Neural crest cell (in vitro differentiated cells): ENCODE results near the gene CNTNAP2. TPM values are rescaled to one million over a fixed set of nuclear protein-coding genes. Genes with fewer than 3 reads are reported as not detected.

ENCODE experiments used
- DNase-seq: peaks from one replicate; pipeline ENCODE4 v3.0.0; 2021; ENCODE audit warnings: low read depth, mixed read lengths, low spot score
- H3K27ac Mint-ChIP-seq: one replicate; pipeline ENCODE4 v1.8.0; 2021; ENCODE audit warnings: mild to moderate bottlenecking, mixed read lengths; ENCODE audit not compliant: unreplicated experiment
- H3K27me3 Mint-ChIP-seq: 2 replicates; pipeline ENCODE4 v1.8.0; 2021; ENCODE audit warnings: low read depth, mild to moderate bottlenecking, mixed read lengths
- H3K36me3 Mint-ChIP-seq: 2 replicates; pipeline ENCODE4 v1.8.0; 2021; ENCODE audit warnings: low read depth, mild to moderate bottlenecking, mixed read lengths
- H3K4me1 Mint-ChIP-seq: 2 replicates; pipeline ENCODE4 v1.8.0; 2021; ENCODE audit warnings: mixed read lengths
- H3K4me3 Mint-ChIP-seq: one replicate; pipeline ENCODE4 v1.8.0; 2021; ENCODE audit warnings: mild to moderate bottlenecking, mixed read lengths
- H3K9me3 Mint-ChIP-seq: 2 replicates; pipeline ENCODE4 v1.8.0; 2021; ENCODE audit warnings: mixed read lengths
- total RNA-seq: library from RNA; stranded (reverse); gene quantifications from 2 replicates; pipeline ENCODE4 v1.2.1, GENCODE V29; 2021
- TF ChIP-seq, protein P1 (sequence below): fragments of 200-600 bp; sonication (generic); conservative IDR thresholded peaks from 2 replicates; pipeline ENCODE4 v1.5.0; 2021; ENCODE audit warnings: antibody characterized with exemption, mild to moderate bottlenecking

CNTNAP2 gene
- total RNA-seq, 1 donor from 2014 or later = 12.9 TPM

DNA sequence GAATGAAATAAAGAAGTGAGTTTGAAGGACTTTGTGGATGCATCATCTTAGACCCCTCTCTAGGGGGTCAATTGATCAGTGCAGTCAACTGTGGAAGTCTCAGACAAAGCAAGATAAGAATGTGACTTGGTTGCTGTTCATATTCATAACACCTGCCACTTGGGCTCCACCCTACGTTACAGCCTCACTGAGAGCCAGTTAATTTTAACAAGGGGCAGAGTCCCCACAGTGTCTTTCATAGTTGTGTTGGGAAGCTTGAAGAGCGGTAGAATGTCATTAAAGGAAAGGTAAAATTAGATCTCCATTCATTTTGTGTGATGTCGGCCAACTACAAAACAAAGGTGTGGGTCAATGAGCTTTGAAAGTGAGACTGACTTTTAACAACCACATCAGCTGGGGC lies 2031.9 kb downstream of the CNTNAP2 start:
- H3K27me3 Mint-ChIP-seq = no peaks in the 10 kb centered on the region
- H3K4me1 Mint-ChIP-seq = peaks cover 14% of the 10 kb centered on the region
- peaks cover 2% of the 10 kb centered on the region for H3K36me3 Mint-ChIP-seq
- no peak overlapping the region for H3K27ac Mint-ChIP-seq
- TF ChIP-seq, protein P1, sequence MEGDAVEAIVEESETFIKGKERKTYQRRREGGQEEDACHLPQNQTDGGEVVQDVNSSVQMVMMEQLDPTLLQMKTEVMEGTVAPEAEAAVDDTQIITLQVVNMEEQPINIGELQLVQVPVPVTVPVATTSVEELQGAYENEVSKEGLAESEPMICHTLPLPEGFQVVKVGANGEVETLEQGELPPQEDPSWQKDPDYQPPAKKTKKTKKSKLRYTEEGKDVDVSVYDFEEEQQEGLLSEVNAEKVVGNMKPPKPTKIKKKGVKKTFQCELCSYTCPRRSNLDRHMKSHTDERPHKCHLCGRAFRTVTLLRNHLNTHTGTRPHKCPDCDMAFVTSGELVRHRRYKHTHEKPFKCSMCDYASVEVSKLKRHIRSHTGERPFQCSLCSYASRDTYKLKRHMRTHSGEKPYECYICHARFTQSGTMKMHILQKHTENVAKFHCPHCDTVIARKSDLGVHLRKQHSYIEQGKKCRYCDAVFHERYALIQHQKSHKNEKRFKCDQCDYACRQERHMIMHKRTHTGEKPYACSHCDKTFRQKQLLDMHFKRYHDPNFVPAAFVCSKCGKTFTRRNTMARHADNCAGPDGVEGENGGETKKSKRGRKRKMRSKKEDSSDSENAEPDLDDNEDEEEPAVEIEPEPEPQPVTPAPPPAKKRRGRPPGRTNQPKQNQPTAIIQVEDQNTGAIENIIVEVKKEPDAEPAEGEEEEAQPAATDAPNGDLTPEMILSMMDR = no peak
- no peak for DNase-seq
- H3K4me3 Mint-ChIP-seq = no peak overlapping the region
- peaks cover 7% of the 10 kb centered on the region for H3K9me3 Mint-ChIP-seq

DNA sequence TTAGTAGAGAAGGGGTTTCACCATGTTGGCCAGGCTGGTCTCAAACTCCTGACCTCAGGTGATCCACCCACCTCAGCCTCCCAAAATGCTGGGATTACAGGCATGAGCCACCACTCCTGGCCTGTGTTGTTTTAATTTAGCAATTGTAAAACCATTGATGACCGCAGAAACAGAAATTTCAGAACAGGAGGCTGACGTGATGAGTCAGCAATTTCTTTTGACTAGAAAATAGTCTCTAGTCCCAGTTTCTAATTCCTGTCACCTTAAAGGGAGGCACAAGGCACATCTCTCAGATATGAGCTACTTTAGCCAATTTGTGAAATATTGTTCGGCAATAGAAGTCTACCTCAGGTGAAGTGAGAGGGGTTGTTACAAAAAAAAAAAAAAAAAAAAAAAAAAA lies 2033.1 kb downstream of the CNTNAP2 start:
- Mint-ChIP-seq H3K27ac (no peak overlapping the region), H3K27me3 (no peaks in the 10 kb centered on the region), H3K4me1 (peaks cover 9% of the 10 kb centered on the region), H3K9me3 (peaks cover 3% of the 10 kb centered on the region), H3K4me3 (no peak overlapping the region), H3K36me3 (peaks cover 2% of the 10 kb centered on the region)
- TF ChIP-seq, protein P1 = no peak
- DNase-seq = no peak

DNA sequence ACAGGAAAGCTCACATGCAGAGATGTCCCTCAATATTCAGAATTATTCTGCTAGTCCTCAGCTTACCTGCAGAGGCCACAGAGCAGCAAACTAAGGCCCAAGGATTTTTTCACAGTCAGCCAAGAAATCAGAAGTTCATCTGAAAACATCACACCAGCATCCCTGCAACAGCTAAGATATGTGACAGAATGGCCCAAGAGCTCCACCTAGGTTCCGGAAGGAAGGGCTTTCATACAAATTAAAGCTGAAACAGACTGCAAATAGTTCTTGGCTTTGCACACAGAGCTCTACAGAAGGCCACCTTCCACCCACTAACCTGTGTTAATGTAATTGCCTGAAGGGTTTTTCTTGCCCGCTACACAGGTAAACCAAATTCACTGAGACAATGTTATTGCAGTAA lies 2035.2 kb downstream of the CNTNAP2 start:
- Mint-ChIP-seq H3K4me3 (no peak overlapping the region), H3K27ac (no peak overlapping the region), H3K27me3 (no peaks in the 10 kb centered on the region), H3K9me3 (peaks cover 3% of the 10 kb centered on the region), H3K36me3 (peaks cover 2% of the 10 kb centered on the region), H3K4me1 (no peaks in the 10 kb centered on the region)
- no peak for DNase-seq
- TF ChIP-seq, protein P1 = no peak

DNA sequence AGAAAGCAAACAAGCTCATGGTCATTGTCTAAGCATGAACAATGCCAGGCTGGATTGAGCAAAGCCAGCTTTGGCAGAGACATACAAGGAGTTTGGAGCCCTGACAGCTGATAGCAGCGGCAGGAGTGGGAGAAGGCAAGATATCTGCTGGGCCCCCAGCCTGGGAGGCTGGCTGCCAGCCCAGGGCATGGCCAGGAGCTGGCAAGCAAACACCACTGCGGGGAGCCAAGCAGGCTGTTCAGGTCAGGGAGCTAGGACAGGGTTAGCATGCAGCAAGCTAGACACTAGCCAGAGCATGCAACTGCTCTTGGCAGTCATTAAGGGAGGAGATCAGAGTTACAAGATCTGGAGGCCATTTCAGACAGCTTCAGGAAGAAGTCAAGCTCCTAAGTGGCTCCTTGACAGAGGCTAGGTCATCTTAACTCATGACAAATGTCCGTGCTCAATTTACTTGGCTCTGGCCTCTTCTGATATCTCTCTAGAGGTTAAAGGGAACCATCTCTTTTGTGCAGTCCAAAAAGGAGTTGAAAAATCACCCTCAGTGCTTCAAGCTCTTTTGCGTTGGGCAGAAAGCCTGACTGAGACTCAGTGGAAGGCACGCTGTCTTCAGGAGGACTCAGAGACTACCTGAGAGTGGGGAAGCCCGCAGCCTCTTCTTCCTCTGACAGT lies 2037.1 kb downstream of the CNTNAP2 start:
- DNase-seq = no peak
- Mint-ChIP-seq H3K27ac (no peak overlapping the region), H3K36me3 (no peaks in the 10 kb centered on the region), H3K9me3 (peaks cover 5% of the 10 kb centered on the region), H3K4me3 (no peak overlapping the region), H3K27me3 (no peaks in the 10 kb centered on the region), H3K4me1 (no peaks in the 10 kb centered on the region)
- TF ChIP-seq, protein P1 = no peak

DNA sequence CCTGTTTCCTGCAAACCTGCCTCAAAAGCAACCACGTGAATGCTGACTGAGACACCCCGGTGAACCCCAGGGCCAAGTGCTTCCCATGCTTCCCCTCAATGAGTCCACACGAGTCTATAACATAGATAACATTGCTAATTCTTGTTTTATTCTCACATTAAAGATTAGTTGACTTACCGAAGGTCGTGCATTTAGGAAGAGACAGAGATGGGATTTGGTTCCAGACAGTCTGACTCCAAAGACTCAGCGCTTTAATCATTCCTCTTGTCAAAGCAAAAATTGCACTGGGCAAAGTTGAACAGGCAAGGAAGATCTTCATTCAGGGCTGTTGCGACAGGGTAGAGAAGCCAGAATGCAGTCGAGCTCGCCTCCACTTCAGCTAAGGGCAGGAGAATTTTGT lies 2038.4 kb downstream of the CNTNAP2 start:
- no peak overlapping the region for H3K4me3 Mint-ChIP-seq
- H3K36me3 Mint-ChIP-seq = no peaks in the 10 kb centered on the region
- no peaks in the 10 kb centered on the region for H3K27me3 Mint-ChIP-seq
- H3K27ac Mint-ChIP-seq = no peak overlapping the region
- TF ChIP-seq, protein P1 = no peak
- peaks cover 5% of the 10 kb centered on the region for H3K9me3 Mint-ChIP-seq
- DNase-seq = no peak
- peaks cover 5% of the 10 kb centered on the region for H3K4me1 Mint-ChIP-seq
